SK-N-SH (cell line): ENCODE measurements around the gene ITGA2B. TPM values are rescaled to one million over a fixed set of nuclear protein-coding genes. Genes with fewer than 3 reads are reported as not detected.
"Not testable (repeated sequence)": the region's sequence is repeated elsewhere in the genome, so short reads cannot be mapped to it uniquely, and the experiment has no call there.

Experiments
- CTCF ChIA-PET: fragments of 300-600, 350-600 bp; formaldehyde crosslinking; extraction: SDS; loops from one replicate; lab custom pipeline; 2021; lab: Yijun Ruan, JAX
- POLR2A ChIA-PET: fragments of 350-600 bp; sonication (Branson Sonifier 250); formaldehyde crosslinking; extraction: SDS; loops from one replicate; lab custom pipeline; 2020; ENCODE audit warnings: antibody characterized with exemption, inconsistent platforms; lab: Yijun Ruan, JAX
- DNase-seq: peaks from one replicate; pipeline ENCODE4 v3.0.0; 2012
- H2AFZ ChIP-seq: fragments of 200-600 bp; sonication (generic); 2 replicates; pipeline ENCODE4 v1.8.1; 2016; ENCODE audit warnings: antibody characterized with exemption, mild to moderate bottlenecking, low read depth
- H3F3A ChIP-seq: fragments of 200-600 bp; sonication (generic); replicated peaks from 2 replicates; pipeline ENCODE3; 2016; ENCODE audit warnings: antibody characterized with exemption, mild to moderate bottlenecking; ENCODE audit not compliant: insufficient read depth
- H3K27ac ChIP-seq, 2 experiments: fragments of 200-500 bp in 1 of 2; fragments of 200-600 bp in 1 of 2; sonication (Bioruptor generic) in 1 of 2; sonication (generic), shearing (Covaris generic) in 1 of 2; 2 replicates each; pipeline versions ENCODE4 v1.5.1 to v1.6.1; 2014 to 2016; ENCODE audit warnings: low read depth in 2 of 2, inconsistent platforms in 1 of 2, low read length in 1 of 2, mild to moderate bottlenecking in 1 of 2, mixed read lengths in 1 of 2
- H3K27me3 ChIP-seq: fragments of 200-600 bp; sonication (generic), shearing (Covaris generic); 2 replicates; pipeline ENCODE4 v1.6.1; 2016; ENCODE audit warnings: mixed run types; ENCODE audit not compliant: insufficient read depth
- H3K36me3 ChIP-seq, 2 experiments: fragments of 200-500 bp in 1 of 2; fragments of 200-600 bp in 1 of 2; sonication (Bioruptor generic) in 1 of 2; sonication (generic) in 1 of 2; replicated peaks in 1 of 2; 2 replicates each; pipeline versions ENCODE3 to v1.5.1; 2014 to 2016; ENCODE audit warnings: low read length in 1 of 2, mild to moderate bottlenecking in 1 of 2; ENCODE audit not compliant: insufficient read depth in 2 of 2, control insufficient read depth in 1 of 2
- H3K4me1 ChIP-seq, 2 experiments: fragments of 200-500 bp in 1 of 2; fragments of 200-600 bp in 1 of 2; sonication (Bioruptor generic) in 1 of 2; sonication (generic), shearing (Covaris generic) in 1 of 2; 2 replicates each; pipeline versions ENCODE4 v1.5.1 to v1.6.1; 2014 to 2016; ENCODE audit warnings: low read depth in 1 of 2, low read length in 1 of 2, mixed run types in 1 of 2; ENCODE audit not compliant: insufficient read depth in 2 of 2, control insufficient read depth in 1 of 2
- H3K4me2 ChIP-seq: fragments of 200-600 bp; sonication (generic), shearing (Covaris generic); 2 replicates; pipeline ENCODE4 v1.6.1; 2017; ENCODE audit warnings: mixed run types
- H3K4me3 ChIP-seq, 2 experiments: fragments of 200-500 bp in 1 of 2; fragments of 200-600 bp in 1 of 2; sonication (Bioruptor generic) in 1 of 2; sonication (generic), shearing (Covaris generic) in 1 of 2; 2 replicates each; pipeline versions ENCODE4 v1.5.1 to v1.8.1; 2014 to 2016; ENCODE audit warnings: low read depth in 2 of 2, inconsistent platforms in 1 of 2, low read length in 1 of 2, mild to moderate bottlenecking in 1 of 2, mixed read lengths in 1 of 2, moderate library complexity in 1 of 2
- H3K79me2 ChIP-seq: fragments of 200-600 bp; sonication (generic); 2 replicates; pipeline ENCODE4 v1.8.1; 2017; ENCODE audit warnings: mild to moderate bottlenecking; ENCODE audit not compliant: insufficient read depth
- H3K9ac ChIP-seq: fragments of 200-600 bp; sonication (generic); 2 replicates; pipeline ENCODE4 v1.6.1; 2017; ENCODE audit warnings: mixed run types
- H3K9me2 ChIP-seq: fragments of 200-600 bp; sonication (generic); 2 replicates; pipeline ENCODE4 v1.6.1; 2017; ENCODE audit warnings: mixed run types
- H3K9me3 ChIP-seq: fragments of 200-600 bp; sonication (generic); 2 replicates; pipeline ENCODE4 v1.6.1; 2017; ENCODE audit warnings: mixed run types, mild to moderate bottlenecking, moderate library complexity
- H4K20me1 ChIP-seq: fragments of 200-600 bp; sonication (generic); 2 replicates; pipeline ENCODE4 v1.6.1; 2017; ENCODE audit warnings: mild to moderate bottlenecking, mixed run types; ENCODE audit not compliant: insufficient read depth
- CHD2 ChIP-seq: fragments of 150-350 bp; IDR thresholded peaks from 2 replicates; pipeline ENCODE4 v1.6.1; 2018; ENCODE audit warnings: low read length; ENCODE audit not compliant: partially characterized antibody
- CTCF ChIP-seq: fragments of 200-600 bp; sonication (generic); IDR thresholded peaks from 2 replicates; pipeline ENCODE4 v1.6.1; 2017; ENCODE audit warnings: antibody characterized with exemption, mild to moderate bottlenecking, moderate library complexity
- ELF1 ChIP-seq: IDR thresholded peaks from 2 replicates; pipeline ENCODE4 v1.4.0; 2012
- EZH2phosphoT487 ChIP-seq: fragments of 200-600 bp; sonication (generic); IDR thresholded peaks from 2 replicates; pipeline ENCODE4 v1.6.1; 2017; ENCODE audit warnings: low read depth, mixed run types, mild to moderate bottlenecking, antibody characterized with exemption, moderate library complexity, borderline replicate concordance
- FOXJ3 ChIP-seq: sonication (generic); formaldehyde crosslinking; IDR thresholded peaks from 2 replicates; pipeline ENCODE4 v1.5.1; 2020; ENCODE audit warnings: mild to moderate bottlenecking, missing genetic modification reagents
- GABPA ChIP-seq: IDR thresholded peaks from 2 replicates; pipeline ENCODE4 v1.4.0; 2012; ENCODE audit warnings: low read depth, mild to moderate bottlenecking
- JUND ChIP-seq: IDR thresholded peaks from 2 replicates; pipeline ENCODE4 v1.4.0; 2012
- MAX ChIP-seq: IDR thresholded peaks from 2 replicates; pipeline ENCODE4 v1.4.0; 2012; ENCODE audit warnings: low read depth
- NFIC ChIP-seq: IDR thresholded peaks from 2 replicates; pipeline ENCODE4 v1.4.0; 2012; ENCODE audit warnings: borderline replicate concordance
- RAD21 ChIP-seq: IDR thresholded peaks from 2 replicates; pipeline ENCODE4 v1.6.1; 2012; ENCODE audit warnings: mild to moderate bottlenecking, low read length
- RXRA ChIP-seq: IDR thresholded peaks from 2 replicates; pipeline ENCODE4 v1.4.0; 2012; ENCODE audit warnings: low read depth, mild to moderate bottlenecking, borderline replicate concordance
- SIN3A ChIP-seq: IDR thresholded peaks from 2 replicates; pipeline ENCODE4 v1.6.1; 2012; ENCODE audit warnings: low read depth, mild to moderate bottlenecking, low read length, moderate library complexity, borderline replicate concordance
- TAF1 ChIP-seq: IDR thresholded peaks from 2 replicates; pipeline ENCODE4 v1.6.1; 2012; ENCODE audit warnings: low read depth, mild to moderate bottlenecking, low read length, moderate library complexity, borderline replicate concordance
- TCF12 ChIP-seq: IDR thresholded peaks from 2 replicates; pipeline ENCODE4 v1.4.0; 2012
- USF1 ChIP-seq: IDR thresholded peaks from 2 replicates; pipeline ENCODE4 v1.4.0; 2012; ENCODE audit warnings: low read depth, borderline replicate concordance
- WGBS: methylation state at CpG from one replicate; pipeline ENCODE4 v1.1.6; 2017; ENCODE audit warnings: low lambda C conversion rate; 5-methylcytosine and 5-hydroxymethylcytosine counted together
- polyA plus RNA-seq, 3 experiments: library from polyadenylated mRNA; depleted of rRNA; stranded (reverse); fragments of >200 nt; gene quantifications; 2 replicates each; pipeline ENCODE4 v1.2.3, GENCODE V29; 2012
- TF ChIP-seq, protein P1 (sequence below): IDR thresholded peaks from 2 replicates; pipeline ENCODE4; 2012

ITGA2B gene
- polyA plus RNA-seq, 1 of the 3 experiments (the other 2 are of a cell fraction): 1.3 TPM

DNA sequence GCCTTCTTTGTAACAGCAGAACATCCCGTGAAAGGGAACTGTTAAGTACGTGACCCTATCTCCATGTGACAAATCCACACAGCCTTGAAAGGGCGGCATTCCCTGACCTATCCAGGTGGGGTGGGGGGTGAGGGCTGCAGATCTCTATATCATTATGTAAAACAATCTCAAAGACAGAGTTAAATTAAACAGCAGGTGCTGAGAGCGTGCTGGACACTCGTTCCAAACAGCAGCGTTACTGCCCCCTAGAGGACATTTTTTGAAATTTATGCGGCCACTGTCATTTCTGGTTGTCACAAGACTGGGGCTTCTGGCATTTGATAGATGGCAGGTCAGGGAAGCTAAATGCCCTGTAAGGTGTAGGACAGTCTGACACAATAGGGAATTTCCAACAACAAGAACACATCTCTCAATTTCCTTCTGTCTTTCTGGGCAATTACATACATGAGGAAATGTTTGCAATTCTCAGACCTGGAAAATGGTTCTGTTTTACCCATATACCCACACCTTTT, 58.1 kb downstream of the ITGA2B start (continued):
- TF ChIP-seq CTCF (peak; percentile 85), EZH2phosphoT487 (no peak), TCF12 (peak; percentile 40; the same call in 1 of the 2 replicates), TAF1 (no peak), ELF1 (no peak), GABPA (no peak), JUND (no peak), CHD2 (peak; percentile 46), SIN3A (no peak), RAD21 (peak; percentile 81), NFIC (no peak), RXRA (no peak), FOXJ3 (no peak), MAX (peak; percentile 84; the same call in 1 of the 2 replicates), USF1 (no peak)
- TF ChIP-seq, protein P1, sequence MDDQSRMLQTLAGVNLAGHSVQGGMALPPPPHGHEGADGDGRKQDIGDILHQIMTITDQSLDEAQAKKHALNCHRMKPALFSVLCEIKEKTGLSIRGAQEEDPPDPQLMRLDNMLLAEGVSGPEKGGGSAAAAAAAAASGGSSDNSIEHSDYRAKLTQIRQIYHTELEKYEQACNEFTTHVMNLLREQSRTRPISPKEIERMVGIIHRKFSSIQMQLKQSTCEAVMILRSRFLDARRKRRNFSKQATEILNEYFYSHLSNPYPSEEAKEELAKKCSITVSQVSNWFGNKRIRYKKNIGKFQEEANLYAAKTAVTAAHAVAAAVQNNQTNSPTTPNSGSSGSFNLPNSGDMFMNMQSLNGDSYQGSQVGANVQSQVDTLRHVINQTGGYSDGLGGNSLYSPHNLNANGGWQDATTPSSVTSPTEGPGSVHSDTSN: peak; percentile 57

- H3K4me2 ChIP-seq, DNase-seq, H3K4me3 ChIP-seq, H2AFZ ChIP-seq, H4K20me1 ChIP-seq, H3K27me3 ChIP-seq, H3K36me3 ChIP-seq, H3K9me2 ChIP-seq, H3K79me2 ChIP-seq, H3K9ac ChIP-seq, H3F3A ChIP-seq, H3K4me1 ChIP-seq, H3K27ac ChIP-seq, H3K9me3 ChIP-seq: not testable (repeated sequence)
- WGBS: 88% methylated on average over 5 of the region's 5 CpGs
- POLR2A ChIA-PET: interaction anchor here (0.6 kb wide), 1 partner anchor 202 kb away, joined by 4 read pairs; no protein-coding TSS in a partner anchor
- CTCF ChIA-PET: interaction anchor here (1.0 to 5.2 kb wide), 16 partner anchors 11 to 184 kb away, joined by 3 to 57 read pairs (median 10); partner anchors contain the start of genes FAM171A2, GRN, TMUB2 and UBTF
These were observed 59.2 kb downstream of the ITGA2B start for GRCh38 chr17:44330263-44330662.

DNA sequence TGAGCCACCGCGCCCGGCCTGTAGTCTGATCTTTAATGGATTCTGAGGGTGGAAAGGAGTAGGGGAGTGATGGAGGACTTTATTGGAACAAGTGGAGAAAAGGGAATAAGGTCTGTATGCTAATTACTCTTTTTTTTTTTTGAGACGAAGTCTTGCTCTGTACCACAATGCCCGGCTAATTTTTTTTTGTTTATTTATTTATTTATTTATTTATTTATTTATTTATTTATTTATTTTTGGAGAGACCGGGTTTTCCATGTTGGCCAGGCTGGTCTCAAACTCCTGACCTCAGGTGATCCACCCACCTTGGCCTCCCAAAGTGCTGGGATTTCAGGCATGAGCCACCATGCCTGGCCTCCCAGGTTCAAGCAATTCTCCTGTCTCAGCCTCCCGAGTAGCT, 59.9 kb downstream of the ITGA2B start:
- H3K36me3 ChIP-seq, H2AFZ ChIP-seq, H3K9me3 ChIP-seq, H3K9me2 ChIP-seq, H3K4me2 ChIP-seq, DNase-seq, POLR2A ChIA-PET, H4K20me1 ChIP-seq, H3F3A ChIP-seq, H3K27ac ChIP-seq, H3K79me2 ChIP-seq, H3K4me1 ChIP-seq, H3K9ac ChIP-seq, H3K4me3 ChIP-seq, H3K27me3 ChIP-seq: not testable (repeated sequence)
- WGBS: 88% methylated on average over 6 of the region's 7 CpGs
- CTCF ChIA-PET: interaction anchor here (1.5 to 5.2 kb wide), 6 partner anchors 10 to 131 kb away, joined by 4 to 57 read pairs (median 34); partner anchors contain the start of genes GRN and UBTF
